ENCODE results near the gene IFNGR1. TPM values are rescaled to one million over a fixed set of nuclear protein-coding genes. Genes with fewer than 3 reads are reported as not detected.

The IFNGR1 gene
- total and polyA plus RNA-seq, 10 of the 15 experiments (the other 5 are each of a cell fraction or from before 2014, with no cell fraction given) = 89.0 to 296 (median 138) TPM

DNA sequence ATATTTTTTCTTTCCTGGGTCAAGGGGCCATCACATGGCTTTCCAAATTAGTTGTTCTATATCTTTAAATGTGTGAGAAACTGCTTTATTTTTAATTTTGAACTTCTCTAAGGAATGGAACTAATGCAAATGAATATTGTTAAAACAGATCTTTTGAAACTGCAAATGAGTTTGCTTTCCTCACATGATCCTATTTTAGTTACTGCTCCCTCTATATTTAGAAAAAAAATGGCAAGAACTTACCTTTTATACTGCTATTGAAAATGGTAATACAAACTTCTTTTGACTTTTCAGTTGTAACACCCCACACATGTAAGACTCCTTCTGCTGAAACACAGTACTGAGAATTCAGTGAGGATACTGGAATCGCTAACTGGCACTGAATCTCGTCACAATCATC lies 15.9 kb downstream of the IFNGR1 start (continued):
- TF ChIP-seq, protein P1, sequence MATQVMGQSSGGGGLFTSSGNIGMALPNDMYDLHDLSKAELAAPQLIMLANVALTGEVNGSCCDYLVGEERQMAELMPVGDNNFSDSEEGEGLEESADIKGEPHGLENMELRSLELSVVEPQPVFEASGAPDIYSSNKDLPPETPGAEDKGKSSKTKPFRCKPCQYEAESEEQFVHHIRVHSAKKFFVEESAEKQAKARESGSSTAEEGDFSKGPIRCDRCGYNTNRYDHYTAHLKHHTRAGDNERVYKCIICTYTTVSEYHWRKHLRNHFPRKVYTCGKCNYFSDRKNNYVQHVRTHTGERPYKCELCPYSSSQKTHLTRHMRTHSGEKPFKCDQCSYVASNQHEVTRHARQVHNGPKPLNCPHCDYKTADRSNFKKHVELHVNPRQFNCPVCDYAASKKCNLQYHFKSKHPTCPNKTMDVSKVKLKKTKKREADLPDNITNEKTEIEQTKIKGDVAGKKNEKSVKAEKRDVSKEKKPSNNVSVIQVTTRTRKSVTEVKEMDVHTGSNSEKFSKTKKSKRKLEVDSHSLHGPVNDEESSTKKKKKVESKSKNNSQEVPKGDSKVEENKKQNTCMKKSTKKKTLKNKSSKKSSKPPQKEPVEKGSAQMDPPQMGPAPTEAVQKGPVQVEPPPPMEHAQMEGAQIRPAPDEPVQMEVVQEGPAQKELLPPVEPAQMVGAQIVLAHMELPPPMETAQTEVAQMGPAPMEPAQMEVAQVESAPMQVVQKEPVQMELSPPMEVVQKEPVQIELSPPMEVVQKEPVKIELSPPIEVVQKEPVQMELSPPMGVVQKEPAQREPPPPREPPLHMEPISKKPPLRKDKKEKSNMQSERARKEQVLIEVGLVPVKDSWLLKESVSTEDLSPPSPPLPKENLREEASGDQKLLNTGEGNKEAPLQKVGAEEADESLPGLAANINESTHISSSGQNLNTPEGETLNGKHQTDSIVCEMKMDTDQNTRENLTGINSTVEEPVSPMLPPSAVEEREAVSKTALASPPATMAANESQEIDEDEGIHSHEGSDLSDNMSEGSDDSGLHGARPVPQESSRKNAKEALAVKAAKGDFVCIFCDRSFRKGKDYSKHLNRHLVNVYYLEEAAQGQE (IDR thresholded peaks at IDR 0.05; ENCODE audit: low read depth, low read length) = no peak
- TF ChIP-seq MEF2A (IDR thresholded peaks at IDR 0.05; ENCODE audit: insufficient read depth, low read depth, low read length) = peak; percentile 78; the same call in 1 of the 2 replicates
- peak; percentile 60 for TF ChIP-seq MEF2B (IDR thresholded peaks at IDR 0.05; ENCODE audit: partially characterized antibody, poor library complexity, severe bottlenecking)

DNA sequence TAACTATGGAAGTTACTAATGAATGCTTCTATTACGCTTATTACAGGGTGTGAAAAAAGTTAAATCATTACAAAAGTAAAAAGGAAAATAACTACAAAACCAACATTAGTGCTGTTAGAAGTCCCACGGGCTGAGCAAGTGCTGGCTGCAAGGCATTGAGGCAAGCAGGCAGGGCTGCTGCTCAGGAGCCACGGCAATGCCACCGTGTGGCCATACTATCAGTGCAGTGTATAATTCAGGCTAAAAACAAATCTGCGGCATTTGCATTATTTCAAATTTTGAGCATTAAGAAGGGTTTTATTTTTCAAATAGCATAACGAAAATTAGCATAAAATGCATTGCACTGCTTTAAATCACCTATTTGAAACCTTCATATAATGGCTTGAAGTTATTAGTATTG lies 17.1 kb downstream of the IFNGR1 start:
- no peak for DNase-seq (ENCODE audit: low read depth, low spot score)
- POLR2A ChIA-PET = no interaction called here

More for the DNA sequence above, 17.1 kb downstream of the IFNGR1 start:
- in situ Hi-C loops (cut with MboI) = no loop called here
- Histone ChIP-seq H3K27ac (ENCODE audit: control insufficient read depth, insufficient read depth) (no peak overlapping the region), H3K4me2 (ENCODE audit: control insufficient read depth, insufficient read depth) (no peak overlapping the region), H3K4me1 (ENCODE audit: control insufficient read depth, insufficient read depth, low read length) (peaks cover 18% of the 10 kb centered on the region; the same call in 1 of the 2 replicates), H3K9me3 (replicated peaks; ENCODE audit: control insufficient read depth, insufficient read depth, low read length) (peaks cover 13% of the 10 kb centered on the region), H2AFZ (ENCODE audit: control insufficient read depth, low read depth, low read length) (no peak overlapping the region), H3K36me3 (ENCODE audit: control insufficient read depth in 2 of 2, insufficient read depth in 2 of 2, low read length in 1 of 2) (peaks cover 5 to 49% of the 10 kb centered on the region in 2 experiments), H3K79me2 (ENCODE audit: control insufficient read depth, insufficient read depth, low read length) (peaks cover 18% of the 10 kb centered on the region), H3K9ac (ENCODE audit: control insufficient read depth, insufficient read depth, low read length) (no peak overlapping the region), H3K4me3 (no peak overlapping the region), H3K27me3 (replicated peaks in 1 of 2; ENCODE audit: control insufficient read depth in 2 of 2, insufficient read depth in 2 of 2, low read length in 1 of 2) (no peaks in the 10 kb centered on the region), H4K20me1 (ENCODE audit: control insufficient read depth, insufficient read depth) (no peaks in the 10 kb centered on the region)
- 9% methylated on average over 6 of the region's 6 CpGs for WGBS (ENCODE audit: insufficient coverage, insufficient replicate concordance, low lambda C conversion rate, missing lambda C conversion rate)
- RAD21 ChIA-PET (ENCODE audit: unreplicated experiment) = no interaction called here
- SMC1A ChIA-PET (ENCODE audit: uncharacterized antibody, unreplicated experiment) = interaction anchor here (1.1 to 1.8 kb wide), 6 partner anchors 11 to 45 kb away, joined by 3 to 11 read pairs (median 4); partner anchors contain the start of gene IL22RA2
- CTCF ChIA-PET = interaction anchor here (0.7 to 0.8 kb wide), 2 partner anchors 13 to 36 kb away, joined by 3 to 4 read pairs; no protein-coding TSS in a partner anchor
- ATAC-seq (peak; percentile 49), FAIRE-seq (no peak)
- TF ChIP-seq FOXM1 (IDR thresholded peaks at IDR 0.05; ENCODE audit: low read depth, low read length) (peak; percentile 26; the same call in 1 of the 2 replicates), RAD21 (IDR thresholded peaks at IDR 0.05; ENCODE audit: insufficient read depth, low read depth, low read length) (peak; percentile 85), BRCA1 (IDR thresholded peaks at IDR 0.05; ENCODE audit: low read depth, low read length) (no peak), NFIC (IDR thresholded peaks at IDR 0.05; ENCODE audit: low read depth, low read length) (0 out of 2 replicates have a peak, but pooled peaks have one; percentile 33), SPI1 (IDR thresholded peaks at IDR 0.05; ENCODE audit: borderline replicate concordance, insufficient read depth, low read depth, low read length) (no peak), YY1 (IDR thresholded peaks at IDR 0.05; ENCODE audit: low read depth, low read length) (peak; percentile 63; the same call in 1 of the 2 replicates), SMC3 (IDR thresholded peaks at IDR 0.05; ENCODE audit: borderline replicate concordance, low read length) (peak; percentile 46; the same call in 1 of the 2 replicates), WRNIP1 (IDR thresholded peaks at IDR 0.05; ENCODE audit: borderline replicate concordance, low read depth, low read length) (no peak), RUNX3 (IDR thresholded peaks at IDR 0.05; ENCODE audit: low read length) (peak; percentile 41; the same call in 1 of the 2 replicates)
- TF ChIP-seq, protein P2, sequence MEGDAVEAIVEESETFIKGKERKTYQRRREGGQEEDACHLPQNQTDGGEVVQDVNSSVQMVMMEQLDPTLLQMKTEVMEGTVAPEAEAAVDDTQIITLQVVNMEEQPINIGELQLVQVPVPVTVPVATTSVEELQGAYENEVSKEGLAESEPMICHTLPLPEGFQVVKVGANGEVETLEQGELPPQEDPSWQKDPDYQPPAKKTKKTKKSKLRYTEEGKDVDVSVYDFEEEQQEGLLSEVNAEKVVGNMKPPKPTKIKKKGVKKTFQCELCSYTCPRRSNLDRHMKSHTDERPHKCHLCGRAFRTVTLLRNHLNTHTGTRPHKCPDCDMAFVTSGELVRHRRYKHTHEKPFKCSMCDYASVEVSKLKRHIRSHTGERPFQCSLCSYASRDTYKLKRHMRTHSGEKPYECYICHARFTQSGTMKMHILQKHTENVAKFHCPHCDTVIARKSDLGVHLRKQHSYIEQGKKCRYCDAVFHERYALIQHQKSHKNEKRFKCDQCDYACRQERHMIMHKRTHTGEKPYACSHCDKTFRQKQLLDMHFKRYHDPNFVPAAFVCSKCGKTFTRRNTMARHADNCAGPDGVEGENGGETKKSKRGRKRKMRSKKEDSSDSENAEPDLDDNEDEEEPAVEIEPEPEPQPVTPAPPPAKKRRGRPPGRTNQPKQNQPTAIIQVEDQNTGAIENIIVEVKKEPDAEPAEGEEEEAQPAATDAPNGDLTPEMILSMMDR (IDR thresholded peaks at IDR 0.05 in 2 of 3, conservative IDR thresholded peaks at IDR 0.05 in 1 of 3; ENCODE audit: control insufficient read depth in 2 of 3, extremely low read depth in 1 of 3, insufficient read depth in 1 of 3, low read depth in 3 of 3, low read length in 3 of 3) = peak; percentile 1 to 62 (median 28); a peak in 5 of 6 replicates
- no TSS peak for BruUV-seq (replicated peaks)
- intact Hi-C loops (cut with micrococcal nuclease; ENCODE audit: unreplicated experiment) = no loop called here

All from GM12878 (cell line).